ENCODE data around the gene MEOX1.

The MEOX1 gene

GRCh38 chr17:43662413-43663141, 855 bp upstream of the MEOX1 start:
- peak overlapping the region; percentile 27 for H3K27ac Mint-ChIP-seq (ENCODE audit: low read depth)
- ATAC-seq (replicated peaks; ENCODE audit: extremely low read depth, poor library complexity, severe bottlenecking) (peak; percentile 56), DNase-seq (ENCODE audit: low spot score in 2 of 2) (no peak)
- H3K36me3 Mint-ChIP-seq (ENCODE audit: insufficient read depth): peaks cover 2% of the 10 kb centered on the region
- no peaks in the 10 kb centered on the region for H3K9me3 Mint-ChIP-seq
- H3K27me3 Mint-ChIP-seq: no peaks in the 10 kb centered on the region
- peak overlapping the region; percentile 76 for H3K4me3 Mint-ChIP-seq
- peaks cover 37% of the 10 kb centered on the region for H3K4me1 Mint-ChIP-seq

- Mint-ChIP-seq H3K4me3 (peak overlapping the region; percentile 76), H3K9me3 (no peaks in the 10 kb centered on the region), H3K27ac (ENCODE audit: low read depth) (peak overlapping the region; percentile 82), H3K4me1 (peaks cover 49% of the 10 kb centered on the region), H3K36me3 (ENCODE audit: insufficient read depth) (peaks cover 2% of the 10 kb centered on the region), H3K27me3 (no peaks in the 10 kb centered on the region)
- ATAC-seq (replicated peaks; ENCODE audit: extremely low read depth, poor library complexity, severe bottlenecking) (peak; percentile 75), DNase-seq (ENCODE audit: low spot score in 2 of 2) (peak in 1 of 2 donors; percentile 17)
Observed at GRCh38 chr17:43660816-43661493, 767 bp downstream of the MEOX1 start.

GRCh38 chr17:43659823-43660617, 1.7 kb downstream of the MEOX1 start:
- peak overlapping the region; percentile 76 for H3K4me3 Mint-ChIP-seq
- peaks cover 2% of the 10 kb centered on the region for H3K36me3 Mint-ChIP-seq (ENCODE audit: insufficient read depth)
- H3K27ac Mint-ChIP-seq (ENCODE audit: low read depth): peak overlapping the region; percentile 82
- H3K4me1 Mint-ChIP-seq: peaks cover 52% of the 10 kb centered on the region
- H3K27me3 Mint-ChIP-seq: no peaks in the 10 kb centered on the region
- H3K9me3 Mint-ChIP-seq: no peaks in the 10 kb centered on the region
- ATAC-seq (replicated peaks; ENCODE audit: extremely low read depth, poor library complexity, severe bottlenecking) (no peak), DNase-seq (ENCODE audit: low spot score in 2 of 2) (no peak)

- Mint-ChIP-seq H3K36me3 (ENCODE audit: insufficient read depth) (peaks cover 2% of the 10 kb centered on the region), H3K4me3 (no peak overlapping the region), H3K27me3 (no peaks in the 10 kb centered on the region), H3K27ac (ENCODE audit: low read depth) (no peak overlapping the region), H3K4me1 (peaks cover 52% of the 10 kb centered on the region), H3K9me3 (no peaks in the 10 kb centered on the region)
- DNase-seq (ENCODE audit: low spot score in 2 of 2) (no peak), ATAC-seq (replicated peaks; ENCODE audit: extremely low read depth, poor library complexity, severe bottlenecking) (no peak)
Observed at GRCh38 chr17:43658900-43659299, 2.8 kb downstream of the MEOX1 start.

- no peaks in the 10 kb centered on the region for H3K27me3 Mint-ChIP-seq
- H3K9me3 Mint-ChIP-seq: no peaks in the 10 kb centered on the region
- no peaks in the 10 kb centered on the region for H3K36me3 Mint-ChIP-seq (ENCODE audit: insufficient read depth)
- ATAC-seq (replicated peaks; ENCODE audit: extremely low read depth, poor library complexity, severe bottlenecking): no peak
- H3K27ac Mint-ChIP-seq (ENCODE audit: low read depth): peak overlapping the region; percentile 80
- peak overlapping the region; percentile 53 for H3K4me3 Mint-ChIP-seq
- DNase-seq (ENCODE audit: low spot score in 2 of 2): no peak
- peaks cover 26% of the 10 kb centered on the region for H3K4me1 Mint-ChIP-seq
Observed at GRCh38 chr17:43655693-43656255, 5.9 kb downstream of the MEOX1 start.

- DNase-seq (ENCODE audit: low spot score in 2 of 2) (no peak), ATAC-seq (replicated peaks; ENCODE audit: extremely low read depth, poor library complexity, severe bottlenecking) (no peak)
- Mint-ChIP-seq H3K36me3 (ENCODE audit: insufficient read depth) (no peaks in the 10 kb centered on the region), H3K27ac (ENCODE audit: low read depth) (no peak overlapping the region), H3K4me3 (no peak overlapping the region), H3K27me3 (no peaks in the 10 kb centered on the region), H3K4me1 (peaks cover 19% of the 10 kb centered on the region), H3K9me3 (no peaks in the 10 kb centered on the region)
Observed at GRCh38 chr17:43652124-43652480, 9.6 kb downstream of the MEOX1 start.

- H3K27me3 Mint-ChIP-seq: no peaks in the 10 kb centered on the region
- H3K4me3 Mint-ChIP-seq: no peak overlapping the region
- DNase-seq (ENCODE audit: low spot score in 2 of 2) (no peak), ATAC-seq (replicated peaks; ENCODE audit: extremely low read depth, poor library complexity, severe bottlenecking) (no peak)
- H3K27ac Mint-ChIP-seq (ENCODE audit: low read depth): no peak overlapping the region
- no peaks in the 10 kb centered on the region for H3K36me3 Mint-ChIP-seq (ENCODE audit: insufficient read depth)
- peaks cover 5% of the 10 kb centered on the region for H3K4me1 Mint-ChIP-seq
- no peaks in the 10 kb centered on the region for H3K9me3 Mint-ChIP-seq
Observed at GRCh38 chr17:43650471-43650870, 11.3 kb downstream of the MEOX1 start.

- H3K36me3 Mint-ChIP-seq (ENCODE audit: insufficient read depth): no peaks in the 10 kb centered on the region
- no peaks in the 10 kb centered on the region for H3K9me3 Mint-ChIP-seq
- no peak overlapping the region for H3K27ac Mint-ChIP-seq (ENCODE audit: low read depth)
- no peaks in the 10 kb centered on the region for H3K27me3 Mint-ChIP-seq
- DNase-seq (ENCODE audit: low spot score in 2 of 2): no peak
- no peak overlapping the region for H3K4me3 Mint-ChIP-seq
- no peak for ATAC-seq (replicated peaks; ENCODE audit: extremely low read depth, poor library complexity, severe bottlenecking)
- peaks cover 5% of the 10 kb centered on the region for H3K4me1 Mint-ChIP-seq
Observed at GRCh38 chr17:43648916-43649315, 12.8 kb downstream of the MEOX1 start.

GRCh38 chr17:43645765-43646481, 15.8 kb downstream of the MEOX1 start:
- H3K4me3 Mint-ChIP-seq: no peak overlapping the region
- H3K9me3 Mint-ChIP-seq: no peaks in the 10 kb centered on the region
- DNase-seq (ENCODE audit: low spot score in 2 of 2) (no peak), ATAC-seq (replicated peaks; ENCODE audit: extremely low read depth, poor library complexity, severe bottlenecking) (no peak)
- peaks cover 5% of the 10 kb centered on the region for H3K4me1 Mint-ChIP-seq
- no peaks in the 10 kb centered on the region for H3K36me3 Mint-ChIP-seq (ENCODE audit: insufficient read depth)
- no peak overlapping the region for H3K27ac Mint-ChIP-seq (ENCODE audit: low read depth)
- no peaks in the 10 kb centered on the region for H3K27me3 Mint-ChIP-seq

- Mint-ChIP-seq H3K27ac (ENCODE audit: low read depth) (no peak overlapping the region), H3K4me1 (peaks cover 5% of the 10 kb centered on the region), H3K4me3 (no peak overlapping the region), H3K27me3 (no peaks in the 10 kb centered on the region), H3K9me3 (no peaks in the 10 kb centered on the region), H3K36me3 (ENCODE audit: insufficient read depth) (no peaks in the 10 kb centered on the region)
- no peak for ATAC-seq (replicated peaks; ENCODE audit: extremely low read depth, poor library complexity, severe bottlenecking)
- no peak for DNase-seq (ENCODE audit: low spot score in 2 of 2)
Observed at GRCh38 chr17:43645450-43645764, 16.3 kb downstream of the MEOX1 start.

- Mint-ChIP-seq H3K36me3 (ENCODE audit: insufficient read depth) (peaks cover under 1% of the 10 kb centered on the region), H3K4me1 (peaks cover 5% of the 10 kb centered on the region), H3K27me3 (no peaks in the 10 kb centered on the region), H3K4me3 (no peak overlapping the region), H3K9me3 (no peaks in the 10 kb centered on the region), H3K27ac (ENCODE audit: low read depth) (no peak overlapping the region)
- ATAC-seq (replicated peaks; ENCODE audit: extremely low read depth, poor library complexity, severe bottlenecking): no peak
- no peak for DNase-seq (ENCODE audit: low spot score in 2 of 2)
Observed at GRCh38 chr17:43644081-43644480, 17.6 kb downstream of the MEOX1 start.

GRCh38 chr17:43641416-43641815, 20.3 kb downstream of the MEOX1 start:
- H3K4me3 Mint-ChIP-seq: no peak overlapping the region
- ATAC-seq (replicated peaks; ENCODE audit: extremely low read depth, poor library complexity, severe bottlenecking): no peak
- no peaks in the 10 kb centered on the region for H3K9me3 Mint-ChIP-seq
- no peaks in the 10 kb centered on the region for H3K27me3 Mint-ChIP-seq
- no peak for DNase-seq (ENCODE audit: low spot score in 2 of 2)
- no peaks in the 10 kb centered on the region for H3K4me1 Mint-ChIP-seq
- peaks cover 3% of the 10 kb centered on the region for H3K36me3 Mint-ChIP-seq (ENCODE audit: insufficient read depth)
- no peak overlapping the region for H3K27ac Mint-ChIP-seq (ENCODE audit: low read depth)
